Skin epidermis (tissue), 12 donors: ENCODE measurements around the gene SLC30A3.
"Not testable (repeated sequence)": the region's sequence is repeated elsewhere in the genome, so short reads cannot be mapped to it uniquely, and the experiment has no call there.

Experiments used
- H3K27ac ChIP-seq, 21 experiments: fragments of 200-600 bp; sonication (generic) in 11 of 21; one replicate each; pipeline ENCODE4 v1.5.0; 2020; ENCODE audit warnings: mild to moderate bottlenecking in 3 of 21, inconsistent platforms in 2 of 21, moderate library complexity in 2 of 21
- H3K4me3 ChIP-seq, 7 experiments: fragments of 200-600 bp; sonication (generic) in 2 of 7; one replicate each; pipeline ENCODE4 v1.5.0; 2020; ENCODE audit warnings: inconsistent platforms in 2 of 7, mild to moderate bottlenecking in 2 of 7, moderate library complexity in 1 of 7

Gene SLC30A3

GRCh38 chr2:27290549-27290948 is 27.7 kb upstream of the SLC30A3 start:
- Histone ChIP-seq H3K4me3 (no peak overlapping the region), H3K27ac (no peak overlapping the region)

GRCh38 chr2:27288610-27289009 is 25.8 kb upstream of the SLC30A3 start:
- H3K4me3 ChIP-seq: no peak overlapping the region
- H3K27ac ChIP-seq: no peak overlapping the region

- H3K4me3 ChIP-seq: no peak overlapping the region
- no peak overlapping the region for H3K27ac ChIP-seq
Observed at GRCh38 chr2:27285481-27285880, 22.6 kb upstream of the SLC30A3 start.

GRCh38 chr2:27284996-27285395 is 22.1 kb upstream of the SLC30A3 start:
- H3K27ac ChIP-seq: no peak overlapping the region
- H3K4me3 ChIP-seq: no peak overlapping the region

GRCh38 chr2:27282892-27283291 is 20.0 kb upstream of the SLC30A3 start:
- Histone ChIP-seq H3K4me3 (no peak overlapping the region), H3K27ac (no peak overlapping the region)

GRCh38 chr2:27281855-27282559 is 19.2 kb upstream of the SLC30A3 start, which contains the start of gene TRIM54:
TRIM54 (plus strand) TSS chr2:27282429; CDS start chr2:27282732, 303 bp downstream.
- H3K4me3 ChIP-seq: no peak within 1 kb of the TSS
- H3K27ac ChIP-seq: no peak within 1 kb of the TSS

GRCh38 chr2:27281442-27281841 is 18.6 kb upstream of the SLC30A3 start:
- H3K27ac ChIP-seq: no peak overlapping the region

GRCh38 chr2:27280826-27281225 is 18.0 kb upstream of the SLC30A3 start:
- H3K27ac ChIP-seq: no peak overlapping the region

More at GRCh38 chr2:27281442-27281841, 18.6 kb upstream of the SLC30A3 start:
- H3K4me3 ChIP-seq: no peak overlapping the region

GRCh38 chr2:27278010-27278409 is 15.2 kb upstream of the SLC30A3 start:
- H3K27ac ChIP-seq: no peak overlapping the region

More at GRCh38 chr2:27280826-27281225, 18.0 kb upstream of the SLC30A3 start:
- no peak overlapping the region for H3K4me3 ChIP-seq

GRCh38 chr2:27275211-27276150 is 12.6 kb upstream of the SLC30A3 start, which contains the start of gene DNAJC5G:
DNAJC5G (plus strand) TSS chr2:27275433; CDS start chr2:27276729, 1,296 bp downstream.
- H3K27ac ChIP-seq: no peak within 1 kb of the TSS

More at GRCh38 chr2:27278010-27278409, 15.2 kb upstream of the SLC30A3 start:
- no peak overlapping the region for H3K4me3 ChIP-seq

GRCh38 chr2:27272537-27273522 is 10.0 kb upstream of the SLC30A3 start:
- H3K27ac ChIP-seq, H3K4me3 ChIP-seq: not testable (repeated sequence)

More at GRCh38 chr2:27275211-27276150, 12.6 kb upstream of the SLC30A3 start, which contains the start of gene DNAJC5G:
- H3K4me3 ChIP-seq: no peak within 1 kb of the TSS

GRCh38 chr2:27271631-27272340 is 8.9 kb upstream of the SLC30A3 start:
- H3K4me3 ChIP-seq: no peak overlapping the region
- H3K27ac ChIP-seq: no peak overlapping the region

GRCh38 chr2:27270670-27271069 is 7.8 kb upstream of the SLC30A3 start:
- Histone ChIP-seq H3K27ac (no peak overlapping the region), H3K4me3 (no peak overlapping the region)

GRCh38 chr2:27270131-27270530 is 7.3 kb upstream of the SLC30A3 start:
- Histone ChIP-seq H3K4me3 (no peak overlapping the region), H3K27ac (no peak overlapping the region)

- not testable (repeated sequence) for H3K27ac ChIP-seq
Observed at GRCh38 chr2:27268296-27268695, 5.4 kb upstream of the SLC30A3 start.

GRCh38 chr2:27265536-27265870 is 2.7 kb upstream of the SLC30A3 start:
- H3K4me3 ChIP-seq: no peak overlapping the region
- H3K27ac ChIP-seq: no peak overlapping the region

More at GRCh38 chr2:27268296-27268695, 5.4 kb upstream of the SLC30A3 start:
- not testable (repeated sequence) for H3K4me3 ChIP-seq

- H3K4me3 ChIP-seq: peak overlapping the region in 4 of 7 experiments; percentile 2 to 28 (median 10)
- H3K27ac ChIP-seq: no peak overlapping the region
Observed at GRCh38 chr2:27264753-27265535, 2.1 kb upstream of the SLC30A3 start.

GRCh38 chr2:27264253-27264752 is 1.5 kb upstream of the SLC30A3 start:
- H3K27ac ChIP-seq: no peak overlapping the region
- peak overlapping the region in 4 of 7 experiments; percentile 2 to 28 (median 10) for H3K4me3 ChIP-seq
